Tibial nerve (tissue), 4 donors: ENCODE results near the gene SOX8.

Experiments
- EP300 ChIP-seq, 2 donors: sonication (generic); formaldehyde crosslinking; IDR thresholded peaks; one replicate each; pipeline ENCODE4 v1.6.1; 2017; ENCODE audit warnings: antibody characterized with exemption in 2 of 2, mild to moderate bottlenecking in 1 of 2
- POLR2A ChIP-seq, 2 donors: fragments of 450-650 bp; IDR thresholded peaks; one replicate each; pipeline ENCODE4 v1.6.1; 2017; ENCODE audit warnings: antibody characterized with exemption in 2 of 2, mild to moderate bottlenecking in 2 of 2, moderate library complexity in 2 of 2
- TF ChIP-seq, protein P1 (sequence below), 5 experiments: fragments of 200-600 bp in 3 of 5; fragments of 450-650 bp in 2 of 5; sonication (generic) in 3 of 5; IDR thresholded peaks; one replicate each; pipeline ENCODE4 v1.5.1; 2016 to 2019; ENCODE audit warnings: antibody characterized with exemption in 5 of 5, mild to moderate bottlenecking in 3 of 5, moderate library complexity in 2 of 5

DNA sequence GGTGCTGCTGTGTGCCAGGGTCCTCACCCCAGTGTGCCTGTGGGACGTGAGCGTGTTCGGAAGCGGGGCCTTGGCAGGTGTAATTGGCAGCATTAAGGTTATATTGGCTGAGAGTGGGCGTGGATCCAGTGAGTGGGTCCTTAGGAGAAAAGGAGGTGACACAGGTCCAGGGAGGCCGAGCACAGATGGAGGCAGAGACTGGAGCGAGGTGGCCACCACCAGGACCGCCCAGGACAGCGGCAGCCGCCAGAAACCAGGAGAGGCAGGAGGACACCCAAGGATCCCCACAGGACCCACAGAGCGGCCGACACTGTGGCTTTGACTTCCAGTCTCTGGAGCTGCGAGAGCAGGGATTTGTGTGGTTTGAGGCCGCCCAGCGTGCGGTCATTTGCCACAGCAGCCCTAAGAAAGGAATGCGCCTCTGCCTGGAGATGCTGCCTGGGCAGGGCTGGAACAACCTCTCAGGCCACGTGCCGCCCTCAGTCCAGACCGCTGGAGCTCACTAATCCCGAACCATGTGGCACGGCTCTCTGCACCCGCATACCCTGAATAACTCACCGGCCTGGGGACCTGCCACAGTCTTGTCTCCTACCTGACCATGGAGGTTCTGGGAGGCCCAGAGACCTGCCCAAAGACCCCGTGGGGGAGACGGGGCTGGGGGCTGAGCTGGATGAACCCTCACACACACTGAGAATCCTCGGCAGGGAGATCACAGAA lies 45.4 kb downstream of the SOX8 start:
- TF ChIP-seq, protein P1, sequence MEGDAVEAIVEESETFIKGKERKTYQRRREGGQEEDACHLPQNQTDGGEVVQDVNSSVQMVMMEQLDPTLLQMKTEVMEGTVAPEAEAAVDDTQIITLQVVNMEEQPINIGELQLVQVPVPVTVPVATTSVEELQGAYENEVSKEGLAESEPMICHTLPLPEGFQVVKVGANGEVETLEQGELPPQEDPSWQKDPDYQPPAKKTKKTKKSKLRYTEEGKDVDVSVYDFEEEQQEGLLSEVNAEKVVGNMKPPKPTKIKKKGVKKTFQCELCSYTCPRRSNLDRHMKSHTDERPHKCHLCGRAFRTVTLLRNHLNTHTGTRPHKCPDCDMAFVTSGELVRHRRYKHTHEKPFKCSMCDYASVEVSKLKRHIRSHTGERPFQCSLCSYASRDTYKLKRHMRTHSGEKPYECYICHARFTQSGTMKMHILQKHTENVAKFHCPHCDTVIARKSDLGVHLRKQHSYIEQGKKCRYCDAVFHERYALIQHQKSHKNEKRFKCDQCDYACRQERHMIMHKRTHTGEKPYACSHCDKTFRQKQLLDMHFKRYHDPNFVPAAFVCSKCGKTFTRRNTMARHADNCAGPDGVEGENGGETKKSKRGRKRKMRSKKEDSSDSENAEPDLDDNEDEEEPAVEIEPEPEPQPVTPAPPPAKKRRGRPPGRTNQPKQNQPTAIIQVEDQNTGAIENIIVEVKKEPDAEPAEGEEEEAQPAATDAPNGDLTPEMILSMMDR (IDR thresholded peaks at IDR 0.05), result no peak
- TF ChIP-seq EP300 (IDR thresholded peaks at IDR 0.05) (no peak), POLR2A (IDR thresholded peaks at IDR 0.05) (no peak)
